ENCODE data around the gene HMSD.
"Not testable (repeated sequence)": the region's sequence is repeated elsewhere in the genome, so short reads cannot be mapped to it uniquely, and the experiment has no call there.

Gene HMSD, protein sequence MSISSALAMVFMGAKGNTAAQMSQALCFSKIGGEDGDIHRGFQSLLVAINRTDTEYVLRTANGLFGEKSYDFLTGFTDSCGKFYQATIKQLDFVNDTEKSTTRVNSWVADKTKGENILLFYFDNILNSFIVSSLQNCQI

DNA sequence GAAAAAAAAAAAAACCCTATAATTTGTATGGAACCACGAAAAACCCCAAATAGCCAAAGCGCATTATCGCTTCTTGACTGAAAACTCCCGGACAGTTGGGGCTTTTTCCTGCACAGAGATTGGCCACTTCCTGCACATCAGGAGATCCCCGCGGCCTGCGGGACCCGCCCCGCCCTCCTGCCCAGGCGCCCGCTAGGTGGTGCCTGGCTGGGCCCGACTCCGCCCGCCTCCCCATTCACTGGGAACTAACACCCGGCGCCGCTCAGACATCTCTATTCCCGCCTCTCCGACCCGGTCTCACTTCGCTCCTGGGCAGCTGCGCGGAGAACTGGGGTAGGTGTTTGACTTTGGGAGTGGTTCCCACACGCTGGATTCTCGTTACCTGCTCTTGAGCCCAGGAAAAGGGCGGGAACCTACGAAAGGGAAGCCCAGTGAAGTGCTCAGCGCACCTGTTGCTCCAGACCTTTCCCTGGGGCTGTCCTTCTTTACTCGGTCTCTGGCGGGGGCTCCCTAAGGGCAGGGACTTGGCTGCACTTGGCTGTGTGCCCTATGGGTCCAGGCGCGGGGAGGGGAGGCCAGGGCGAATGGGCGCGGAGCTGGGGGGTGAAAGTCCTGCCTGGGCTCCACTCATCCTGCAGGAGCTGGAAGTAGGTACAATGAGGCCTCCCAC lies at the start of gene HMSD:
Gene HMSD, plus strand, starts transcription at position 234 of the 670 bp plus-strand sequence. CDS start 4,155 bp downstream, outside the sequence.
- TF ChIP-seq GATA1 (IDR thresholded peaks at IDR 0.05; ENCODE audit: low read depth, low read length) (no peak), POLR2A (IDR thresholded peaks at IDR 0.05; ENCODE audit: low read length) (no peak)
- DNase-seq, result no peak

DNA sequence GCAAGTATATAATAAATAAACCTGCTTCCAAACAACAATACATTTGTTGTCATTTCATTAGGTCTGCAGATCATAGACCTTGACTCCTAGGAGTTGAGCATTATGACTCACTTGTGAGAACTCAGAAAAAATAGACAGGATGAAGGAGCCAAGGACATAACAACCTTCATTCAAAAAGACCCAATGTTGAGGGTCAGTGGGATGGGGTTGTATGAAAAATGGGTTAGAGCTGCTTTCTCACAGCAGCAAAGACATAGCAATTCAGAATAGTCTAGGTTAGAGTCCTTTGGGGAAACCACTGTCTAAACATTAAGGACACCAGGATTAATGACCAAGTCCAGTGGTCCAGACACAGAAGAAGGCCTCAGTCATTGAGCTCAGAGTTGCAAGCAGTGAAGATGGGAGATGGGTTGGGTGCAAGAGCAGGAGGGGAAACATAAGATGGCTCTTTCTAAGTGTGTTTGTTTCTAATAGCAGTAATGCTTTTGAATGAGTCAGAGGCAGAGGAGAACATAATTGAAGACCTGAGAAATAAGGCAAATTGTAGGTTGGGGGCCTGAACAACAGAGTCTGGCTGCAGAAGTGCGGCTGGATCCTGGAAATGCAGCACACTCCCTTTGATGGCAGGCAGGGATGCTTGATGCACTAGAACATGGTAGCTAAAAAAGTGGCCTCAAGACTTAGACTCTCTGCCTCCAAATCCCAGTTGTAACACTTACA lies 45.1 kb upstream of the HMSD start:
- DNase-seq, result no peak
- TF ChIP-seq GATA1 (IDR thresholded peaks at IDR 0.05; ENCODE audit: low read depth, low read length), result no peak
- TF ChIP-seq POLR2A (IDR thresholded peaks at IDR 0.05; ENCODE audit: low read length), result no peak

DNA sequence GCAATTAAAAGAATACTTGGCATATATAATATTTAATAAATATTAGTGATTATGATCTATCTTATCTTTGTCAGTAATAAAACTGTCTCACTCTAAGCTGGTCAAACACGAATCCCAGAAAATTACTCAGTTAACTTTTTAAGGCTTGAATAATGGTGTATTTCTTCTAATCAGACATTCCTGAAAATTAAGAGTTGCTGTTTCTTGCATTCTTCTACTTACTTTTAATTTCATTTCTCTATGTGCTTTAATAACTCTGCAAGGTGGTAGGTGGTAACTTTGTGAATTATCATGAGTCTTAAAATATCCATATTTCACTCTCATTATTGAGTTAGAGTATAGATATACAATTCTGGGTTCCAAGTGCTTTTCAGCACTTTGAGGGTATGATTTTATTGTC lies 44.4 kb upstream of the HMSD start:
- no peak for DNase-seq

DNA sequence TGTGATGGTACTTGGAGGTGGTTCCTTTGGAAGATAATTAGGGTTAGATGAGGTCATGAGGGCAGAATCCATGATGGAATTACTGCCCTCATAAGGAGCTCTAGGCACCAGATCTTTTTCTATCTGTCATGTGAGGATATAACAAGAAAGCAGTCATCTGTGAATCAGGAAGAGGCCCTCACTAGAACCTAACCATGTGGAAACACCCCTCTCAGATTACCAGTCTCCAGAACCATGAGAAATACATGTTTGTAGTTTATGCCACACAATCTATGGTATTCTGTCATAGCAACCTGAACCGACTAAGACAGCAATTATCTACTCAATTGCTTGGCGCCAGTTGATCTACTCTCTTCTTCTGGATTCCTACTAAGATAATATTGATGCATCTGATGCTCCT lies 43.7 kb upstream of the HMSD start:
- no peak for DNase-seq
- no peak for TF ChIP-seq POLR2A (IDR thresholded peaks at IDR 0.05; ENCODE audit: low read length)
- no peak for TF ChIP-seq GATA1 (IDR thresholded peaks at IDR 0.05; ENCODE audit: low read depth, low read length)

More for the DNA sequence above, 44.4 kb upstream of the HMSD start:
- no peak for TF ChIP-seq GATA1 (IDR thresholded peaks at IDR 0.05; ENCODE audit: low read depth, low read length)
- TF ChIP-seq POLR2A (IDR thresholded peaks at IDR 0.05; ENCODE audit: low read length), result no peak

DNA sequence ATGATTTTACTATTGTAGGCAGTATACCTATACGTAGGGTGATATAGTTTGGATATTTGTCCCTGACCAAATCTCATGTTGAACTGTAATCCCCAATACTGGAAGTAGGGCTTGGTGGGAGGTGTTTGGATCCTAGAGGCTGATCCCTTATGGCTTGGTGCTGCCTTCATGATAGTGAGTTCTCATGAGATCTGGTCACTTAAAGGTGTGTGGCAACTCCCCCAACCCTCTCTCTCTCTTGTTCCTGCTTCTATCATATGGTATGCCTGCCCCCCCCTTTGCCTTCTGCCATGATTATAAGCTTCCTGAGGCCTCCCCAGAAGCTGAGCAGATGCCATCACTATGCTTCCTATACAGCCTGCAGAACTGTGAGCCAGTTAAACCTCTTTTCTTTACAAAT lies 43.0 kb upstream of the HMSD start:
- DNase-seq, result no peak
- TF ChIP-seq GATA1 (IDR thresholded peaks at IDR 0.05; ENCODE audit: low read depth, low read length) (no peak), POLR2A (IDR thresholded peaks at IDR 0.05; ENCODE audit: low read length) (no peak)

DNA sequence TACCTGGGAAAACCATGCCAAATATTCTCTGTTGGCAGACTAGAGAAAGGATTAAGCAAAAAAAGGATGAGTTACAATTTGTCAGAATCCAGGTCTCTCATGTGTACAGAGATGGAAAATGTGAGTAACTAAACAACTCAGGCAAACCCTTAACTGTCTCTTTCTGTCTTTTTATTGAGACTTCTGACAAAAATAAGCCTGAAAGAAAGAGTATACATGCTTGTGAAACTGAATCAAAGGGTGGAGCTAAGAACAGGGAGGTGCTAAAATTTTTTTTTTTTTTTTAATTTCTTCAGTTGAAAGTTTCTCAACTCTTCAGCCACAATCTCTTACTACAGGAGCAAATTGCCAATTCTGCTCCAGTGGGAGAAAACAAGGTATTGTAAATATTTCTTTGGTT lies 41.4 kb upstream of the HMSD start, which contains the start of gene SERPINB10:
Gene SERPINB10, plus strand, starts transcription at position 295 of the 400 bp plus-strand sequence. CDS start 7,553 bp downstream, outside the sequence.
- no peak for DNase-seq
- TF ChIP-seq GATA1 (IDR thresholded peaks at IDR 0.05; ENCODE audit: low read depth, low read length) (no peak), POLR2A (IDR thresholded peaks at IDR 0.05; ENCODE audit: low read length) (no peak)

DNA sequence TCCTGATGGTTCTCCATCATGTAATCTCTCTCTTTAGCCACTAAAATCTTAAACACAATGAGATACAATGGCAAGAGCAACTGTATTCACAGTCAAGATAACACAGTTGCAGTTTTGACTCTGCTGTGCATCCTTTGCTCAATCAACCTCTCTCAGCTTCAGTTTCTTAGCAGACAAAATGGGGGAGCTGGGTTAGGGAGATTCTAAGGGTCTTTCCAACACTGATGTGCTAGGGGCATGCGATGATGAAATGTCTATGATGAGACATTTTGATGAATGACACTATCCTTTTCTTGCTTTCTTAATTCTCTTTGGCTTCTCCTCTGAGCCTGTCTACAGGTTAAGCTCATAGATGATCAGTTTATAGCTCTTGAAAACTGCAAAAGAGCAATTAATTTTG lies 40.2 kb upstream of the HMSD start:
- TF ChIP-seq POLR2A (IDR thresholded peaks at IDR 0.05; ENCODE audit: low read length), result no peak
- TF ChIP-seq GATA1 (IDR thresholded peaks at IDR 0.05; ENCODE audit: low read depth, low read length), result no peak
- DNase-seq, result no peak

DNA sequence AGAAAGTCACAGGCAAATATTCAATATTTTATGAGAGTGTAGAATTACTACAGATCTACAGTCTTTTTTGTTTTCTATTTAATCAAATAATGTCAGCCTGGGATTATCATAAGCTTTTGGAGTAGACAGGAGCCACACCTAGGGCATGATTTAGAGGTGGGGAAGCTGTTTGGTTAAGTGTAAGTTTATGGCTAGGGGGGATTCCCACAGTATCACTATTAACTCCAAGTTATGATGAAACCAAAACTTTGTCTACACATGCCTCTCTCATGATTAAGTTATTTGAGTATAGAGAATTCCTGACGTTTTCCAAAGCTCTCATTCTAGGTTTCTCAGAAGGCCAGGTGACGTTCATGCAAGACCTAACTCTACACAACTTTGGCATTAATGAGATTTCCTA lies 39.2 kb upstream of the HMSD start:
- no peak for DNase-seq
- TF ChIP-seq GATA1 (IDR thresholded peaks at IDR 0.05; ENCODE audit: low read depth, low read length), result no peak

DNA sequence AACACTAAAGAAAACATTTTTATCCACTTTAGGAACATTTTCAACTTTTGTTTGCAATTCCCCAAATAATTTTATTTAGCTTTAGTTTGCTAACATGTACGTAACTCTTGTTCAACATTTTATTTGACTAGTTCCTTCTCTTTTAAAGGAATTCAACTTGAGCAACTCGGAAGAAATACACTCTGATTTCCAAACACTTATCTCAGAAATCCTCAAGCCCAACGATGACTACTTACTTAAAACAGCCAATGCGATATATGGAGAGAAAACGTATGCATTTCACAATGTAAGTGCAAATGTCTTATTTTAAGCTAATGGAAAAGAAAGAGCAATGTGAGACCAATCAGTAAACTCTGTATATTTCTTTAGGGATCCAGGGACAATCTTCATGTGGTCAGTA lies 31.3 kb upstream of the HMSD start:
- DNase-seq, result no peak
- TF ChIP-seq POLR2A (IDR thresholded peaks at IDR 0.05; ENCODE audit: low read length), result no peak

DNA sequence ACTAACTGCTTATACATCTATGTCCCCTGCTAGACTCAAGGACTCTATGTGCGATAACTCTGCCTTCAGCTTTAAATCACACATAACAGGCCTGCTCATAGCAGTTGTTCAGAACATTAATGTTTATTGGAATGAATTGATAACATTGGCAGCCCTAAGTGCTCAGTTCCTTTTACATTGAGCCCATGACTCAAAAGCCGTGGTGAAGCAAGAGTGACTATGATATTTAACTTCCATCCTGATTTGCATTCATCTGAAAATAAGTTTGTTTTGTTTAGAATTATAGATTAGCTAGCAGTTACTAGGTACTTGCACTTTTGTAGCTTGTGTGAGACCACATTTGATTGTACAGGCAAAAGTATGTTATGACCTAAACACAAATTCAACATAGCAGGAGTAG lies 27.1 kb upstream of the HMSD start:
- TF ChIP-seq POLR2A (IDR thresholded peaks at IDR 0.05; ENCODE audit: low read length) (no peak), GATA1 (IDR thresholded peaks at IDR 0.05; ENCODE audit: low read depth, low read length) (no peak)
- DNase-seq, result no peak

DNA sequence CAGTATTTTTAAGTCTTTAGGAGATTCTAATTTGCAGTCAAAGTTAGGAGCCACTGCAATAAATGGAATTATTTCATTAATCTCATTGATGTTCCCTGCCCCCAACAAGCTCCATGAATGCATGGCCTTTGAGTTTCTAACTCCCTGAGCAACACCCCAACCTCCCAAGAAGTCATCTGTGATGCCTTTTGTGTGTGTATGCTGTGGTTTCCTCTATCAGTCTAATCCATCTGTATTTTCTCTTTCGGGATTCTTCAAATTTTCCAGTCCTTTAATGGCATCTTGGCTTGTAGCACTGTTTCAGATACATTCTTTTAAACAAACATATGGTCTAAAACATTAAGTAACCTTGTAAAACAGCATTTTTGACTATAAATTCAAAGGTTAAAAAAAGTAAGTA lies 24.6 kb upstream of the HMSD start:
- no peak for DNase-seq
- no peak for TF ChIP-seq POLR2A (IDR thresholded peaks at IDR 0.05; ENCODE audit: low read length)
- TF ChIP-seq GATA1 (IDR thresholded peaks at IDR 0.05; ENCODE audit: low read depth, low read length), result no peak

DNA sequence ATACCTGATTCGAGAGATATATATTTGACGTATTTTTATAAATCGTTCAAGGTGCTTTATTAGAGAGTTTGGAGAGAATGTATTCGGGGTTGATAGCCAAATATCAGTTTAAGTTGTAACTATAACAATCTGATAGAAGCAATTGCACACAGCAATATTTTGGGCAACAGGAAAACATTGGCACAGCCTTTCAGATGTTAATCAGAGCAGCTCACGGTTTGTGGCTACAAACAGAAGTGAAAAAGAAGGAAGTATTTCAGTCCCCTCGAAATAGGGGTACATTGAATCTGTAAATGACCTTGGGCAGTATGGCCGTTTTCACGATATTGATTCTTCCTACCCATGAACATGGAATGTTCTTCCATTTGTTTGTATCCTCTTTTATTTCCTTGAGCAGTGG lies 20.8 kb upstream of the HMSD start:
- no peak for DNase-seq
- TF ChIP-seq POLR2A (IDR thresholded peaks at IDR 0.05; ENCODE audit: low read length) (no peak), GATA1 (IDR thresholded peaks at IDR 0.05; ENCODE audit: low read depth, low read length) (no peak)

DNA sequence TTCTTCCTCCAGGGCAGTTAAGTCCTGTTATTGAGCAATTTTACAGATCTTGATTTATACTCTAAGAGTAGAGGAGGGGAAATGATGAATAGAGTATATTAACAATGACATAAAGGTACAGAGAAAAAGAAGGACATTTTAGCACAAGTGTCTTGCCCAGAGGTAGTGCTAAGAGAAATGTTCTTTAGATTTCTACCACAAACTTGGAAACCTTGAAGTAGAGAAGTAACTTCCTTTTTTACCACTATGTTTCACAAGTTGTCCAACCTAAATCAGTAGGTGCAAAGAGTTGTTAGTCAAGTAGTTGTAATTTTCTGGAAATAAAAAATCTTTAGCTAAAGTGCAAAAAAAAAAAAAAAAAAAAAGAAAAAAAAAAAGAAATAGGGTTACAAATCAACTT lies 19.7 kb upstream of the HMSD start:
- not testable (repeated sequence) for DNase-seq

DNA sequence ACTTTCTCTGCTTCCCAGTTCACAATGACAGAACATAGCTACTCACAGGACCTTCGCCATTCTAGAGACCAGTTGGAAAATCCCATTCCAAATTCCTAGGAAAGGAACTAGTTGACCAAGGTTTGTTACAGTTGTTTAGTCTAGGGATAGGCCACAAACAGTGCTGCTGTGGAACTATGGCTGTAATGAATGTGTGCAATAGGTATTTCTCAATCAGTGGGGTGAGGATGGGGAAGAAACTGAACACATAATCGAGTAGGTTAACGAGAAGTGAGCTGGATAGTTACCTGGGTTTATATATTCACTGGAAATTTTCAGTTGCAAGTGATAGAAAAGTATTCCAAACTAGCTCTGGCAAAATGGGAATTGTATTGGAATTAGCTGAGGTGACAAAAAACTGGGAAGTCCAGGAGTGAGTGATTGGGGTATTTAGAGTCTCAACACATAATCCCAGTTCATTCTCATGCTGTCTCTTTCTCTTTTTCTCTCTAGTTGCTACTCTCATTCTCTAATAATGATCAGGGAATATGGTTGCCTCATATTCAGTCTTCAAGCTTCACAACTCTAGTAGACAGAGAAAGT lies 18.2 kb upstream of the HMSD start:
- no peak for TF ChIP-seq POLR2A (IDR thresholded peaks at IDR 0.05; ENCODE audit: low read length)
- TF ChIP-seq GATA1 (IDR thresholded peaks at IDR 0.05; ENCODE audit: low read depth, low read length), result no peak
- DNase-seq, result no peak

Data from erythroblast (primary cell).